HS-27A (cell line): ENCODE measurements around the gene SLX4.
"Not testable (repeated sequence)": the region's sequence is repeated elsewhere in the genome, so short reads cannot be mapped to it uniquely, and the experiment has no call there.

Experiments used
- DNase-seq: peaks from one replicate; pipeline ENCODE4 v3.0.0-alpha.2; 2012; ENCODE audit warnings: low read depth, missing footprints

SLX4 gene

GRCh38 chr16:3611146-3611975 lies at the start of gene SLX4:
SLX4 (minus strand) TSS chr16:3611606; CDS start chr16:3608964, 2,642 bp downstream.
- peak; percentile 56 for DNase-seq

- DNase-seq = no peak
Observed at GRCh38 chr16:3659251-3659650, 47.8 kb upstream of the SLX4 start.

- DNase-seq = no peak
Observed at GRCh38 chr16:3656491-3657468, 45.4 kb upstream of the SLX4 start.

- not testable (repeated sequence) for DNase-seq
Observed at GRCh38 chr16:3656160-3656490, 44.7 kb upstream of the SLX4 start.

- DNase-seq = no peak
Observed at GRCh38 chr16:3655396-3656159, 44.2 kb upstream of the SLX4 start.

GRCh38 chr16:3655030-3655395 lies 43.6 kb upstream of the SLX4 start:
- DNase-seq = no peak

GRCh38 chr16:3654249-3654991 lies 43.0 kb upstream of the SLX4 start, which contains the start of gene DNASE1:
DNASE1 (plus strand) TSS chr16:3654691; CDS start chr16:3655374, 683 bp downstream.
- peak; percentile 12 for DNase-seq

GRCh38 chr16:3652373-3653195 lies 41.2 kb upstream of the SLX4 start:
- no peak for DNase-seq

GRCh38 chr16:3651461-3652372 lies 40.3 kb upstream of the SLX4 start:
- DNase-seq = no peak

- no peak for DNase-seq
Observed at GRCh38 chr16:3650631-3651265, 39.3 kb upstream of the SLX4 start.

- no peak for DNase-seq
Observed at GRCh38 chr16:3646348-3646920, 35.0 kb upstream of the SLX4 start.

- DNase-seq = no peak
Observed at GRCh38 chr16:3645504-3646347, 34.3 kb upstream of the SLX4 start.

- DNase-seq = no peak
Observed at GRCh38 chr16:3645108-3645503, 33.7 kb upstream of the SLX4 start.

- DNase-seq = no peak
Observed at GRCh38 chr16:3643095-3643730, 31.8 kb upstream of the SLX4 start.

GRCh38 chr16:3642397-3643094 lies 31.1 kb upstream of the SLX4 start:
- DNase-seq = no peak

- DNase-seq = no peak
Observed at GRCh38 chr16:3641801-3642396, 30.5 kb upstream of the SLX4 start.
